CD14-positive monocyte (primary cell): ENCODE results near the gene URB1. TPM values are rescaled to one million over a fixed set of nuclear protein-coding genes. Genes with fewer than 3 reads are reported as not detected.
"Not testable (repeated sequence)": the region's sequence is repeated elsewhere in the genome, so short reads cannot be mapped to it uniquely, and the experiment has no call there.

ENCODE experiments used
- DNase-seq, 3 donors: peaks; one replicate each; pipeline ENCODE4 v3.0.0-alpha.2; 2011 to 2022
- H2AFZ ChIP-seq: 2 replicates; pipeline ENCODE4 v1.6.0; 2012; ENCODE audit warnings: mild to moderate bottlenecking, low read depth, low read length, inconsistent platforms; ENCODE audit not compliant: insufficient read depth, poor library complexity, severe bottlenecking
- H3K27ac ChIP-seq, 2 donors: 1 replicate in 1 of 2; 2 replicates in 1 of 2; pipeline ENCODE4 v1.5.1; 2012 to 2013; ENCODE audit warnings: low read length in 2 of 2, control low read depth in 1 of 2, inconsistent platforms in 1 of 2, low read depth in 1 of 2, mild to moderate bottlenecking in 1 of 2
- H3K27me3 ChIP-seq, 2 donors: one replicate each; pipeline versions ENCODE4 v1.6.0 to v1.6.1; 2011 to 2013; ENCODE audit warnings: low read length in 2 of 2; ENCODE audit not compliant: control insufficient read depth in 2 of 2, insufficient read depth in 2 of 2
- H3K36me3 ChIP-seq, 2 donors: replicated peaks in 1 of 2; 1 replicate in 1 of 2; 2 replicates in 1 of 2; pipeline versions ENCODE4 v1.5.1 to v1.6.1; 2012 to 2013; ENCODE audit warnings: low read length in 2 of 2, control low read depth in 1 of 2, inconsistent platforms in 1 of 2, mild to moderate bottlenecking in 1 of 2; ENCODE audit not compliant: insufficient read depth in 2 of 2, control insufficient read depth in 1 of 2
- H3K4me1 ChIP-seq, 2 donors: 1 replicate in 1 of 2; 2 replicates in 1 of 2; pipeline versions ENCODE4 v1.5.1 to v1.6.1; 2012 to 2013; ENCODE audit warnings: low read length in 2 of 2, control low read depth in 1 of 2, inconsistent platforms in 1 of 2, mild to moderate bottlenecking in 1 of 2, moderate library complexity in 1 of 2; ENCODE audit not compliant: insufficient read depth in 2 of 2, control insufficient read depth in 1 of 2
- H3K4me2 ChIP-seq: replicated peaks from 2 replicates; pipeline ENCODE3; 2012; ENCODE audit warnings: low read length, moderate library complexity, mild to moderate bottlenecking; ENCODE audit not compliant: poor library complexity, severe bottlenecking; ENCODE audit errors: extremely low read depth
- H3K4me3 ChIP-seq, 3 experiments: fragments of 200-600 bp in 1 of 3; sonication (generic) in 1 of 3; replicated peaks in 1 of 3; 1 replicate in 2 of 3; 2 replicates in 1 of 3; pipeline ENCODE4 v1.5.1; 2011 to 2013; ENCODE audit warnings: low read length in 3 of 3, mild to moderate bottlenecking in 3 of 3, control low read depth in 2 of 3, low read depth in 2 of 3, inconsistent platforms in 1 of 3, moderate library complexity in 1 of 3
- H3K79me2 ChIP-seq: 2 replicates; pipeline ENCODE4 v1.6.0; 2012; ENCODE audit warnings: mild to moderate bottlenecking, control low read depth, inconsistent platforms, low read length, moderate library complexity; ENCODE audit not compliant: insufficient read depth
- H3K9ac ChIP-seq: 2 replicates; pipeline ENCODE4 v1.6.0; 2017; ENCODE audit warnings: low read length, mild to moderate bottlenecking; ENCODE audit not compliant: insufficient read depth, poor library complexity, severe bottlenecking
- H3K9me3 ChIP-seq, 2 donors: replicated peaks in 1 of 2; 1 replicate in 1 of 2; 2 replicates in 1 of 2; pipeline versions ENCODE4 v1.5.1 to v1.6.1; 2012 to 2013; ENCODE audit warnings: low read length in 2 of 2, control low read depth in 1 of 2; ENCODE audit not compliant: control insufficient read depth in 1 of 2, insufficient read depth in 1 of 2
- H4K20me1 ChIP-seq: 2 replicates; pipeline ENCODE4 v1.6.0; 2012; ENCODE audit warnings: mild to moderate bottlenecking, low read length, control low read depth, moderate library complexity; ENCODE audit not compliant: insufficient read depth
- H3K27ac Mint-ChIP-seq, 7 donors: one replicate each; pipeline ENCODE4 v1.8.0; 2020; ENCODE audit warnings: mild to moderate bottlenecking in 7 of 7, mixed read lengths in 7 of 7, moderate library complexity in 6 of 7, inconsistent platforms in 2 of 7
- H3K27me3 Mint-ChIP-seq, 3 donors: one replicate each; pipeline ENCODE4 v1.8.0; 2021 to 2022; ENCODE audit warnings: low read depth in 3 of 3, mild to moderate bottlenecking in 3 of 3, mixed read lengths in 3 of 3, moderate library complexity in 3 of 3, inconsistent platforms in 1 of 3
- H3K36me3 Mint-ChIP-seq, 2 donors: one replicate each; pipeline ENCODE4 v1.8.0; 2020; ENCODE audit warnings: mixed read lengths in 2 of 2, inconsistent platforms in 1 of 2, mild to moderate bottlenecking in 1 of 2
- H3K4me1 Mint-ChIP-seq: one replicate; pipeline ENCODE4 v1.8.0; 2020; ENCODE audit warnings: mild to moderate bottlenecking, mixed read lengths
- H3K4me3 Mint-ChIP-seq, 2 donors: one replicate each; pipeline ENCODE4 v1.8.0; 2020; ENCODE audit warnings: mild to moderate bottlenecking in 2 of 2, mixed read lengths in 2 of 2, moderate library complexity in 1 of 2
- H3K9me3 Mint-ChIP-seq, 7 donors: one replicate each; pipeline ENCODE4 v1.8.0; 2020 to 2022; ENCODE audit warnings: mixed read lengths in 7 of 7, mild to moderate bottlenecking in 6 of 7, moderate library complexity in 6 of 7, inconsistent platforms in 2 of 7
- WGBS: methylation state at CpG from one replicate; pipeline ENCODE4 v1.1.5; 2013; ENCODE audit warnings: missing lambda C conversion rate; ENCODE audit not compliant: insufficient coverage; 5-methylcytosine and 5-hydroxymethylcytosine counted together
- intact Hi-C, 2 donors: fragments of 100-400 bp; cut with micrococcal nuclease; formaldehyde crosslinking; loops; one replicate each; pipeline versions ENCODE4 v1.15.0 to v1.15.1; 2023
- polyA plus RNA-seq, 3 donors: library from polyadenylated mRNA; depleted of rRNA in 1 of 3; unstranded in 2 of 3; stranded (reverse) in 1 of 3; fragments of 300-500 nt in 2 of 3; fragments of >200 nt in 1 of 3; fragmentation: Illumina TruSeq in 2 of 3; gene quantifications; 1 replicate in 2 of 3; 2 replicates in 1 of 3; pipeline ENCODE4 v1.2.3, GENCODE V29; 2012 to 2021
- TF ChIP-seq, protein P1 (sequence below): fragments of 200-600 bp; IDR thresholded peaks from one replicate; pipeline ENCODE4 v1.8.0; 2022; ENCODE audit warnings: antibody characterized with exemption, mild to moderate bottlenecking

Gene URB1
- polyA plus RNA-seq, 3 donors: 0.25 to 2.4 (median 0.47) TPM

DNA sequence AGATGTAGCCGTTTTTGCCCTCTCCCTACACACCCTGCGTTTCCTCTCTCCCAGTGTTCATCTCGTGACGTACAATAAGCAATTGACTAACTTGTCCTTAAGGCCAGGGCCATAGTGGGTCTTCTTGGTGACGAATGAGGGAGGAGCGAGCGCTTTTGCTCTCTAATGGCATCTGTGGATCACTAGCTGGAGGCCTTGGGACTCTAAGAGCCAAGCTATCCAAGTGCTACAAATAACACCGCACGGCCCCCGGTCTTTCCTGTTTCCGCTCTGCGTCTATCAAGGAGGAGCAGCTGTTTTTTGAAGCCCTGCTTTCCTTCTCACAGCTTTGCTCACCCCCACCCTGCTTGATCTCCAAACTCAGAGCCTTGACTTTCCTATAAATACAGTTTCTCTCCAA lies 44.9 kb upstream of the URB1 start:
- Mint-ChIP-seq H3K36me3 (no peaks in the 10 kb centered on the region), H3K4me3 (peak overlapping the region in 1 of 2 donors; percentile 49), H3K4me1 (peaks cover 14% of the 10 kb centered on the region), H3K27me3 (peaks cover 0 to 10% (median 4%) of the 10 kb centered on the region in 3 donors), H3K9me3 (peaks cover 0 to 14% (median 2%) of the 10 kb centered on the region in 7 donors), H3K27ac (peak overlapping the region in 1 of 7 donors; percentile 14)
- no peaks in the 10 kb centered on the region for H3K79me2 ChIP-seq
- TF ChIP-seq, protein P1, sequence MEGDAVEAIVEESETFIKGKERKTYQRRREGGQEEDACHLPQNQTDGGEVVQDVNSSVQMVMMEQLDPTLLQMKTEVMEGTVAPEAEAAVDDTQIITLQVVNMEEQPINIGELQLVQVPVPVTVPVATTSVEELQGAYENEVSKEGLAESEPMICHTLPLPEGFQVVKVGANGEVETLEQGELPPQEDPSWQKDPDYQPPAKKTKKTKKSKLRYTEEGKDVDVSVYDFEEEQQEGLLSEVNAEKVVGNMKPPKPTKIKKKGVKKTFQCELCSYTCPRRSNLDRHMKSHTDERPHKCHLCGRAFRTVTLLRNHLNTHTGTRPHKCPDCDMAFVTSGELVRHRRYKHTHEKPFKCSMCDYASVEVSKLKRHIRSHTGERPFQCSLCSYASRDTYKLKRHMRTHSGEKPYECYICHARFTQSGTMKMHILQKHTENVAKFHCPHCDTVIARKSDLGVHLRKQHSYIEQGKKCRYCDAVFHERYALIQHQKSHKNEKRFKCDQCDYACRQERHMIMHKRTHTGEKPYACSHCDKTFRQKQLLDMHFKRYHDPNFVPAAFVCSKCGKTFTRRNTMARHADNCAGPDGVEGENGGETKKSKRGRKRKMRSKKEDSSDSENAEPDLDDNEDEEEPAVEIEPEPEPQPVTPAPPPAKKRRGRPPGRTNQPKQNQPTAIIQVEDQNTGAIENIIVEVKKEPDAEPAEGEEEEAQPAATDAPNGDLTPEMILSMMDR: no peak
- WGBS: 2% methylated on average over 5 of the region's 12 CpGs
- H3K27ac ChIP-seq: no peak overlapping the region
- no peaks in the 10 kb centered on the region for H3K27me3 ChIP-seq
- no peak overlapping the region for H2AFZ ChIP-seq
- no peak for DNase-seq
- H4K20me1 ChIP-seq: no peaks in the 10 kb centered on the region
- H3K4me3 ChIP-seq: no peak overlapping the region
- H3K9ac ChIP-seq: no peak overlapping the region
- H3K9me3 ChIP-seq: no peaks in the 10 kb centered on the region
- no peaks in the 10 kb centered on the region for H3K4me1 ChIP-seq
- H3K36me3 ChIP-seq: no peaks in the 10 kb centered on the region
- no peak overlapping the region for H3K4me2 ChIP-seq
- intact Hi-C loops: no loop called here

DNA sequence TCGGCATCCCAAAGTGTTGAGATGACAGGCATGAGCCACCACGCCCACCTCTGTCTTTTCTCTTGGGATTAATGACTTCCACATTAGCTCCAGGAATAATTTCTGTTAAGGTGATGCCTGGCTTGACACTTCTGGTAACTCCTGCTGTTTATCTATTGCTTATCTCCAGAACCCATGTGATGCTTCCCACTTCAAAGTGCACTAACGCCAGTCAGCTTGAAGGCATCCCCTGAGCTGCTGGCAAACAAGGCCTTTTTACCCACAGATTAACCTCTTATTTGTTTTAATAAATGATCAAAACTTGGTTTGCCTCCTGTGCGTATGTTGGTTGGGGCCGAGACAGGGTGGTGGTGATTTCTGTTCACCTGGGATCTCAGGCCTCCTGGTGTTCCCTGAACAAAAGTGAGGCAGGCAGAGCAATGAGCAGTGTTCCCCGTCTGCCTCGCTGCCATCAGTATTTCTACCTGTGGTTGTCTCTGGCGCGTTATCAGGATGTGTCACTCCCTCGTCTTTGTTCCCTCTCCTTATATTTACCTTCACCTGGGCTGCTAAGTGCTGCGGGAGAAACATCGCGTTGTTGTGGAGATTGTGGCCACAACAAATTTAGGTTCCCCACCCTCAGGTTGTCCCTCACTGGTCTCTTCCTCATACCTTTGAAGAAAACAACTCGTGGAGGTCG lies 40.3 kb upstream of the URB1 start:
- H3K4me2 ChIP-seq, H3K4me1 ChIP-seq, H2AFZ ChIP-seq, H3K9ac ChIP-seq, H3K79me2 ChIP-seq, H4K20me1 ChIP-seq, H3K4me3 ChIP-seq, H3K4me3 Mint-ChIP-seq, H3K36me3 Mint-ChIP-seq, DNase-seq, H3K27ac ChIP-seq, H3K36me3 ChIP-seq, intact Hi-C loops, H3K27me3 ChIP-seq, H3K9me3 ChIP-seq, H3K27ac Mint-ChIP-seq, H3K27me3 Mint-ChIP-seq: not testable (repeated sequence)
- WGBS: 98% methylated on average over 8 of the region's 15 CpGs
- Mint-ChIP-seq H3K9me3 (peaks cover 2 to 21% (median 9%) of the 10 kb centered on the region in 7 donors), H3K4me1 (peaks cover 14% of the 10 kb centered on the region)
